DND-41 (cell line): Measurements from ENCODE around the gene GPRIN1.

Experiments
- ATAC-seq: fragments of 200-7000 bp; cut with Tn5 transposase; 3 replicates; pipeline ENCODE4 v1.9.1; 2021; ENCODE audit warnings: low read depth; ENCODE audit not compliant: insufficient read depth
- DNase-seq: peaks from one replicate; pipeline ENCODE4 v3.0.0-alpha.2; 2020
- H2AFZ ChIP-seq: 2 replicates; pipeline ENCODE4 v1.6.0; 2012; ENCODE audit warnings: low read depth, low read length
- H3K27ac ChIP-seq: 2 replicates; pipeline ENCODE4 v1.5.1; 2012; ENCODE audit warnings: low read length, inconsistent platforms
- H3K27me3 ChIP-seq: fragments of 200-600 bp; sonication (generic); 2 replicates; pipeline ENCODE4 v1.6.0; 2012; ENCODE audit warnings: low read length, mild to moderate bottlenecking, inconsistent platforms; ENCODE audit not compliant: insufficient read depth, poor library complexity
- H3K36me3 ChIP-seq: 2 replicates; pipeline ENCODE4 v1.5.1; 2012; ENCODE audit warnings: low read length, inconsistent platforms; ENCODE audit not compliant: insufficient read depth
- H3K4me1 ChIP-seq: 2 replicates; pipeline ENCODE4 v1.5.1; 2012; ENCODE audit warnings: mild to moderate bottlenecking, low read length; ENCODE audit not compliant: insufficient read depth
- H3K4me2 ChIP-seq: 2 replicates; pipeline ENCODE4 v1.6.0; 2012; ENCODE audit warnings: mild to moderate bottlenecking, moderate library complexity, low read length, inconsistent platforms; ENCODE audit not compliant: insufficient read depth
- H3K4me3 ChIP-seq, 2 experiments: fragments of 200-600 bp in 1 of 2; shearing (Covaris generic) in 1 of 2; 2 replicates each; pipeline ENCODE4 v1.5.1; 2012 to 2016; ENCODE audit warnings: inconsistent platforms in 2 of 2, low read length in 2 of 2, mild to moderate bottlenecking in 2 of 2, low read depth in 1 of 2, moderate library complexity in 1 of 2
- H3K79me2 ChIP-seq: 2 replicates; pipeline ENCODE4 v1.6.0; 2012; ENCODE audit warnings: low read length, inconsistent platforms; ENCODE audit not compliant: insufficient read depth
- H3K9ac ChIP-seq: 2 replicates; pipeline ENCODE4 v1.6.0; 2012; ENCODE audit warnings: low read depth, mild to moderate bottlenecking, inconsistent platforms, low read length, moderate library complexity
- H3K9me3 ChIP-seq: 2 replicates; pipeline ENCODE4 v1.5.1; 2012; ENCODE audit warnings: low read length, moderate library complexity, mild to moderate bottlenecking, inconsistent platforms; ENCODE audit not compliant: insufficient read depth, severe bottlenecking
- H4K20me1 ChIP-seq: 2 replicates; pipeline ENCODE4 v1.6.0; 2012; ENCODE audit warnings: low read length; ENCODE audit not compliant: insufficient read depth
- EZH2 ChIP-seq: IDR thresholded peaks from 3 replicates; pipeline ENCODE4 v1.6.1; 2012; ENCODE audit warnings: borderline replicate concordance, low read depth, mild to moderate bottlenecking, moderate library complexity, low read length, inconsistent platforms; ENCODE audit not compliant: severe bottlenecking
- TF ChIP-seq, protein P1 (sequence below): IDR thresholded peaks from 2 replicates; pipeline ENCODE4 v1.5.1; 2012; ENCODE audit warnings: borderline replicate concordance, low read length, moderate library complexity, mild to moderate bottlenecking; ENCODE audit not compliant: poor library complexity, severe bottlenecking; ENCODE audit errors: extremely low read depth

Gene GPRIN1

GRCh38 chr5:176575488-176576422 is 34.2 kb downstream of the GPRIN1 start:
- H3K27me3 ChIP-seq: no peaks in the 10 kb centered on the region
- H2AFZ ChIP-seq: no peak overlapping the region
- H3K79me2 ChIP-seq: no peaks in the 10 kb centered on the region
- no peak overlapping the region for H3K27ac ChIP-seq
- ATAC-seq: no peak
- H3K36me3 ChIP-seq: no peaks in the 10 kb centered on the region
- no peak overlapping the region for H3K4me3 ChIP-seq
- H3K4me1 ChIP-seq: no peaks in the 10 kb centered on the region
- TF ChIP-seq, protein P1, sequence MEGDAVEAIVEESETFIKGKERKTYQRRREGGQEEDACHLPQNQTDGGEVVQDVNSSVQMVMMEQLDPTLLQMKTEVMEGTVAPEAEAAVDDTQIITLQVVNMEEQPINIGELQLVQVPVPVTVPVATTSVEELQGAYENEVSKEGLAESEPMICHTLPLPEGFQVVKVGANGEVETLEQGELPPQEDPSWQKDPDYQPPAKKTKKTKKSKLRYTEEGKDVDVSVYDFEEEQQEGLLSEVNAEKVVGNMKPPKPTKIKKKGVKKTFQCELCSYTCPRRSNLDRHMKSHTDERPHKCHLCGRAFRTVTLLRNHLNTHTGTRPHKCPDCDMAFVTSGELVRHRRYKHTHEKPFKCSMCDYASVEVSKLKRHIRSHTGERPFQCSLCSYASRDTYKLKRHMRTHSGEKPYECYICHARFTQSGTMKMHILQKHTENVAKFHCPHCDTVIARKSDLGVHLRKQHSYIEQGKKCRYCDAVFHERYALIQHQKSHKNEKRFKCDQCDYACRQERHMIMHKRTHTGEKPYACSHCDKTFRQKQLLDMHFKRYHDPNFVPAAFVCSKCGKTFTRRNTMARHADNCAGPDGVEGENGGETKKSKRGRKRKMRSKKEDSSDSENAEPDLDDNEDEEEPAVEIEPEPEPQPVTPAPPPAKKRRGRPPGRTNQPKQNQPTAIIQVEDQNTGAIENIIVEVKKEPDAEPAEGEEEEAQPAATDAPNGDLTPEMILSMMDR: no peak
- no peak for TF ChIP-seq EZH2
- H4K20me1 ChIP-seq: no peaks in the 10 kb centered on the region
- H3K9ac ChIP-seq: no peak overlapping the region
- no peaks in the 10 kb centered on the region for H3K9me3 ChIP-seq
- no peak overlapping the region for H3K4me2 ChIP-seq
- DNase-seq: no peak

DNA sequence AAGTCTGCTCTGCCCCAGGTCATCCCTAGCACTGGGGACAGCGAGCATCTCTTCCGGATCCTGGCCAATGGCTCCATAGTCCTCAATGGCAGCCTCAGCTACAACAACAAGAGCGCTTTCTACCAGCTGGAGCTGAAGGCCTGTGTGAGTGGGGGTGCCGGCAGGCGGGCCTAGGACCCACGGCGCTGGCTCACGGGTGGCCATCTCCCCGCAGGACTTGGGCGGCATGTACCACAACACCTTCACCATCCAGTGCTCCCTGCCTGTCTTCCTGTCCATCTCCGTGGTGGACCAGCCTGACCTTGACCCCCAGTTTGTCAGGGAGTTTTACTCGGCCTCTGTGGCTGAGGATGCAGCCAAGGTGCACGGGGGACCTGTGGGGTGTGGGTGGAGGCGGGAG is 34.9 kb downstream of the GPRIN1 start:
- DNase-seq: no peak
- Histone ChIP-seq H3K36me3 (no peaks in the 10 kb centered on the region), H4K20me1 (no peaks in the 10 kb centered on the region), H3K4me1 (no peaks in the 10 kb centered on the region), H3K27ac (no peak overlapping the region), H2AFZ (no peak overlapping the region), H3K27me3 (peaks cover 4% of the 10 kb centered on the region), H3K4me2 (no peak overlapping the region), H3K9ac (no peak overlapping the region), H3K79me2 (no peaks in the 10 kb centered on the region), H3K4me3 (no peak overlapping the region), H3K9me3 (no peaks in the 10 kb centered on the region)
- no peak for ATAC-seq
- TF ChIP-seq, protein P1: no peak
- no peak for TF ChIP-seq EZH2

DNA sequence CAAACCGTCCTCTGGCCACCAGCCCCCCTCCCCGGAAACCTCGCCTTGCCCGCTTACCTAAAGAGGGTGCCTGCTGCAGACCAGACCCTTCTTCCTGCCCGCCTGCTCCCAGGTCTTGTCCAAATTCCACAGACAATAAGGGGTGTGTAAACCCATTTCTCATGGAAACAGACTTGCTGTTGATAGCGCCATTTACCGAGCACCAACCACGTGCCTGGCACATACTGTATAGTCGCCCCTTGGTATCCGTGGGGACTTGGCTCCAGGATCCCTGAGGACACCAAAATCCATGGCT is 35.7 kb downstream of the GPRIN1 start:
- H3K4me1 ChIP-seq: no peaks in the 10 kb centered on the region
- H3K9ac ChIP-seq: no peak overlapping the region
- peaks cover 6% of the 10 kb centered on the region for H3K27me3 ChIP-seq
- DNase-seq (no peak), ATAC-seq (0 out of 3 replicates have a peak, but pooled peaks have one; percentile 15)
- no peak overlapping the region for H2AFZ ChIP-seq
- no peak overlapping the region for H3K27ac ChIP-seq
- no peaks in the 10 kb centered on the region for H3K9me3 ChIP-seq
- H3K4me2 ChIP-seq: no peak overlapping the region
- no peaks in the 10 kb centered on the region for H3K36me3 ChIP-seq
- H4K20me1 ChIP-seq: no peaks in the 10 kb centered on the region
- H3K79me2 ChIP-seq: no peaks in the 10 kb centered on the region
- no peak overlapping the region for H3K4me3 ChIP-seq
- TF ChIP-seq EZH2: no peak
- TF ChIP-seq, protein P1: no peak
